ENCODE data around the gene OSBPL3. TPM values are rescaled to one million over a fixed set of nuclear protein-coding genes. Genes with fewer than 3 reads are reported as not detected.

OSBPL3 gene
- polyA plus RNA-seq, 1 donor (not counting 4 experiments of a cell fraction or from before 2014, with no cell fraction given) = 34.0 TPM

DNA sequence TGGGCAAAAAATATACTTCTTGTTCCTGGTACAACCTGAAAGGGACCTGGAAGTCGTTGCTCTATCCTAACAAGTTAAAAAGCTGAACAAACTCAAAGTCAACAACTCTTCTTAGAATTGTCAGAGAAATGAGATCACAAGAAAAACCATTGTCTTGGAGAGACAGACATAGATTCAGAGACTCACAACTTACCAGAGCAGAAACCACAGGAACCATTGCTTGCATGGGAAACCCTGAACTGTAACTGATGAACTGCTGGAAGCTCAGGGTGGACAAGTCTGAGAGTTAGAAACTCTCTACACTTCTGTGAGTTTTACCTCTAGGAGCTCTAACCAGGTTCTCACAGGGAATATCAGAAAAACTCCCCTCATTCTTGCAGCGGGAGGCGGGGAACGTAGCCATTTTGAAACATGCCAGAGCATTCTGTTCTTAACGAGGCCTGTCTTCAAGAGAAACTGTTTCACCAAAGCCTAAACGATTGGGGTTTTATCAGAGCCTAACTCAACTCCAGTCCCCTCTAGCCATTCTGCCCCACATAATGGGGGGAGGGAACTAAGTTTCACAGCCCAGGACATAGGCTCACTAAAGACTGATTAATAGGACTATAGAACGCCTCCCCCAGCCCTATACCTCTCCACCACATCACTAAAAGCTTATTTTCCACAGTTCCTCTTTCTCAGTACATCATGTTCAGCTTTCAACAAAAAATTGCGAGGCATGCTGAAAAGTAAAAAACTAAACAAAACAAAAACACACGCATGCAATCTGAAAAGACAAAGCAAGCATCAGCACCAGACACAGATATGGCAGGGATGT lies 210.8 kb downstream of the OSBPL3 start:
- no peak overlapping the region for H2AFZ ChIP-seq (ENCODE audit: control insufficient read depth, low read length)
- dilution Hi-C loops (cut with MboI; ENCODE audit: extremely low pct_ligation_motif_present, low sequenced_read_pairs) = no loop called here
- peaks cover 5% of the 10 kb centered on the region for H3K4me1 ChIP-seq (ENCODE audit: control insufficient read depth, extremely low read depth, insufficient read depth, low read length)
- no peaks in the 10 kb centered on the region for H4K20me1 ChIP-seq (ENCODE audit: control insufficient read depth, extremely low read depth, insufficient read depth, low read length)
- no peaks in the 10 kb centered on the region for H3K79me2 ChIP-seq (ENCODE audit: control insufficient read depth, insufficient read depth, low read length)
- no peaks in the 10 kb centered on the region for H3K9me3 ChIP-seq (ENCODE audit: control insufficient read depth, low read depth, low read length)
- DNase-seq (ENCODE audit: low read depth, low spot score) = no peak
- no peaks in the 10 kb centered on the region for H3K9me1 ChIP-seq (ENCODE audit: control insufficient read depth, extremely low read depth, insufficient read depth, low read length)
- no peaks in the 10 kb centered on the region for H3K27me3 ChIP-seq (ENCODE audit: control insufficient read depth, extremely low read depth, insufficient read depth, low read length)
- no peak overlapping the region for H3K4me3 ChIP-seq (ENCODE audit: control insufficient read depth in 2 of 3, extremely low read depth in 1 of 3, insufficient read depth in 2 of 3, low read depth in 1 of 3, low read length in 3 of 3)
- H3K27ac ChIP-seq (ENCODE audit: control insufficient read depth, insufficient read depth, low read length) = no peak overlapping the region
- H3K9ac ChIP-seq (ENCODE audit: control insufficient read depth, extremely low read depth, insufficient read depth, low read length) = no peak overlapping the region
- H3K36me3 ChIP-seq (ENCODE audit: control insufficient read depth in 2 of 2, extremely low read depth in 1 of 2, insufficient read depth in 2 of 2, low read length in 2 of 2) = no peaks in the 10 kb centered on the region
- no peak for FAIRE-seq
- TF ChIP-seq EZH2 (IDR thresholded peaks at IDR 0.05; ENCODE audit: low read length) = no peak
- TF ChIP-seq, protein P1, sequence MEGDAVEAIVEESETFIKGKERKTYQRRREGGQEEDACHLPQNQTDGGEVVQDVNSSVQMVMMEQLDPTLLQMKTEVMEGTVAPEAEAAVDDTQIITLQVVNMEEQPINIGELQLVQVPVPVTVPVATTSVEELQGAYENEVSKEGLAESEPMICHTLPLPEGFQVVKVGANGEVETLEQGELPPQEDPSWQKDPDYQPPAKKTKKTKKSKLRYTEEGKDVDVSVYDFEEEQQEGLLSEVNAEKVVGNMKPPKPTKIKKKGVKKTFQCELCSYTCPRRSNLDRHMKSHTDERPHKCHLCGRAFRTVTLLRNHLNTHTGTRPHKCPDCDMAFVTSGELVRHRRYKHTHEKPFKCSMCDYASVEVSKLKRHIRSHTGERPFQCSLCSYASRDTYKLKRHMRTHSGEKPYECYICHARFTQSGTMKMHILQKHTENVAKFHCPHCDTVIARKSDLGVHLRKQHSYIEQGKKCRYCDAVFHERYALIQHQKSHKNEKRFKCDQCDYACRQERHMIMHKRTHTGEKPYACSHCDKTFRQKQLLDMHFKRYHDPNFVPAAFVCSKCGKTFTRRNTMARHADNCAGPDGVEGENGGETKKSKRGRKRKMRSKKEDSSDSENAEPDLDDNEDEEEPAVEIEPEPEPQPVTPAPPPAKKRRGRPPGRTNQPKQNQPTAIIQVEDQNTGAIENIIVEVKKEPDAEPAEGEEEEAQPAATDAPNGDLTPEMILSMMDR (optimal IDR thresholded peaks at IDR 0.05 in 1 of 3, IDR thresholded peaks at IDR 0.05 in 1 of 3, conservative IDR thresholded peaks at IDR 0.05 in 1 of 3; ENCODE audit: extremely low read depth in 1 of 3, insufficient read depth in 2 of 3, low read length in 3 of 3) = no peak
- no peak overlapping the region for H3K4me2 ChIP-seq (ENCODE audit: control insufficient read depth, extremely low read depth, insufficient read depth, low read depth, low read length)

GRCh38 chr7:24767878-24768569 lies 212.0 kb downstream of the OSBPL3 start:
- no peak for FAIRE-seq
- Histone ChIP-seq H3K27me3 (ENCODE audit: control insufficient read depth, extremely low read depth, insufficient read depth, low read length) (no peaks in the 10 kb centered on the region), H3K79me2 (ENCODE audit: control insufficient read depth, insufficient read depth, low read length) (no peaks in the 10 kb centered on the region), H2AFZ (ENCODE audit: control insufficient read depth, low read length) (no peak overlapping the region), H3K4me2 (ENCODE audit: control insufficient read depth, extremely low read depth, insufficient read depth, low read depth, low read length) (no peak overlapping the region), H3K27ac (ENCODE audit: control insufficient read depth, insufficient read depth, low read length) (no peak overlapping the region), H3K9me1 (ENCODE audit: control insufficient read depth, extremely low read depth, insufficient read depth, low read length) (no peaks in the 10 kb centered on the region), H3K9me3 (ENCODE audit: control insufficient read depth, low read depth, low read length) (no peaks in the 10 kb centered on the region), H3K4me3 (ENCODE audit: control insufficient read depth in 2 of 3, extremely low read depth in 1 of 3, insufficient read depth in 2 of 3, low read depth in 1 of 3, low read length in 3 of 3) (no peak overlapping the region), H3K4me1 (ENCODE audit: control insufficient read depth, extremely low read depth, insufficient read depth, low read length) (no peaks in the 10 kb centered on the region), H3K9ac (ENCODE audit: control insufficient read depth, extremely low read depth, insufficient read depth, low read length) (no peak overlapping the region), H3K36me3 (ENCODE audit: control insufficient read depth in 2 of 2, extremely low read depth in 1 of 2, insufficient read depth in 2 of 2, low read length in 2 of 2) (no peaks in the 10 kb centered on the region), H4K20me1 (ENCODE audit: control insufficient read depth, extremely low read depth, insufficient read depth, low read length) (no peaks in the 10 kb centered on the region)
- no peak for TF ChIP-seq EZH2 (IDR thresholded peaks at IDR 0.05; ENCODE audit: low read length)
- TF ChIP-seq, protein P1 (optimal IDR thresholded peaks at IDR 0.05 in 1 of 3, IDR thresholded peaks at IDR 0.05 in 1 of 3, conservative IDR thresholded peaks at IDR 0.05 in 1 of 3; ENCODE audit: extremely low read depth in 1 of 3, insufficient read depth in 2 of 3, low read length in 3 of 3) = peak in 2 of 3 experiments; percentile 11 to 56
- DNase-seq (ENCODE audit: low read depth, low spot score) = no peak
- dilution Hi-C loops (cut with MboI; ENCODE audit: extremely low pct_ligation_motif_present, low sequenced_read_pairs) = no loop called here
